Peyer's patch (tissue), 4 donors: ENCODE measurements around the gene RAPGEF3. TPM values are rescaled to one million over a fixed set of nuclear protein-coding genes. Genes with fewer than 3 reads are reported as not detected.
A peak's percentile ranks its signal among the peaks of the same experiment; 100 is the strongest.

Experiments
- DNase-seq, 3 donors: peaks; one replicate each; pipeline ENCODE4 v3.0.0-alpha.2; 2017 to 2019
- H3K27ac ChIP-seq, 4 donors: fragments of 200-600 bp; sonication (generic); one replicate each; pipeline ENCODE4 v1.5.1; 2016 to 2019
- H3K27me3 ChIP-seq, 2 donors: fragments of 200-600 bp; sonication (generic); one replicate each; pipeline ENCODE4 v1.5.1; 2019
- H3K36me3 ChIP-seq, 3 donors: fragments of 200-600 bp; sonication (generic); one replicate each; pipeline ENCODE4 v1.5.1; 2016 to 2019
- H3K4me1 ChIP-seq, 4 donors: fragments of 200-600 bp; sonication (generic); one replicate each; pipeline ENCODE4 v1.5.1; 2016 to 2019
- H3K4me3 ChIP-seq, 4 donors: fragments of 200-600 bp; sonication (generic); 1 replicate in 3 of 4; 2 replicates in 1 of 4; pipeline ENCODE4 v1.5.1; 2016 to 2019; ENCODE audit warnings: mild to moderate bottlenecking in 1 of 4
- H3K9me3 ChIP-seq, 4 donors: fragments of 200-600 bp; sonication (generic); one replicate each; pipeline ENCODE4 v1.5.1; 2016 to 2019; ENCODE audit warnings: mild to moderate bottlenecking in 1 of 4
- POLR2A ChIP-seq, 2 donors: fragments of 450-650 bp; IDR thresholded peaks; one replicate each; pipeline ENCODE4 v1.5.1; 2017; ENCODE audit warnings: antibody characterized with exemption in 2 of 2, mild to moderate bottlenecking in 2 of 2, moderate library complexity in 2 of 2
- total RNA-seq, 4 donors: library from RNA; depleted of rRNA; stranded (reverse); fragments of >200 nt; gene quantifications; one replicate each; pipeline ENCODE4 v1.1.0, GENCODE V29; 2016
- TF ChIP-seq, protein P1 (sequence below), 6 experiments: fragments of 450-650 bp in 4 of 6; fragments of 200-600 bp in 2 of 6; sonication (generic) in 1 of 6; IDR thresholded peaks; one replicate each; pipeline ENCODE4 v1.5.1; 2017 to 2019; ENCODE audit warnings: antibody characterized with exemption in 6 of 6, mild to moderate bottlenecking in 3 of 6, moderate library complexity in 1 of 6

The RAPGEF3 gene
- total RNA-seq, 4 donors from 2014 or later: 4.9 to 33.0 (median 16.9) TPM

DNA sequence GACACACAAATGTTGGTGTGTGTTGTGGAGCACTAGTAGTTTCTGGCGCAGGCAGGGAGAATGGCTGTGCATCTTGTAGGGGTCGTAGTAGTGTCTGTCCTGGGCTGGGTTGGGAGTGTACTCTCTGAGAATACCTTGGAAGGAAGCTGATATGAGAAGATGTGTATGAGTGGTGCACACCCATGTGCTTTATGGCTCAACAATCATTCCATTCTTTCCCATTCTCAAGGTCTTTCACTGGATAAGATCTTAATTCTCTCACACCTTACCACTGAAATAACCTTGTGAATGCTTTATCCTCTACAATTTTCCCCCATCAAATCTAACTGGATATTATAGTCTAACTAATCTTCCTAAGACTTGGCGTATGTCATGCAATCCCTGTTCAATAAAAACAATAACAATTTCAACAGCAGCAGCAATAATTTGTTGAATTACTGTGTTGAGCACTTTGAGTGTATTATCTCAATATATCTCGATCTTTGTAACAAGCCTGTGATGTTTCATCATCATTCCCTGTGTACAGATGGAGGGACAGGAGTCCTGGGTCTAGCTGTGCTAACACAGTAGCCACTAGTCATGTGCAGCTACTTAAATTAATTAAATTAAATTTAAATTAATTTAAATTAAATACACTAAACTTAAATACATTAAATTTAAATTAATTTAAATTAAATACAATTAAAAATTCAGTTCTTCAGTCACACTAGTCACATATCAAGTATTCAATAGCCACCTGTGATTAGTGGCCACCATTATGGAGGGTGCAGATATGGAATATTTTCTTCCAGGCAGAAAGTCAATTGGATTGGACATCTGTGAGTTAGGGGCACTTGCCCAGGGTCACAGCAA lies 10.8 kb upstream of the RAPGEF3 start:
- Histone ChIP-seq H3K9me3 (no peaks in the 10 kb centered on the region), H3K4me1 (peaks cover 0 to 13% (median 5%) of the 10 kb centered on the region in 4 donors), H3K36me3 (no peaks in the 10 kb centered on the region), H3K27ac (no peak overlapping the region), H3K27me3 (no peaks in the 10 kb centered on the region), H3K4me3 (no peak overlapping the region)
- no peak for DNase-seq
- TF ChIP-seq, protein P1, sequence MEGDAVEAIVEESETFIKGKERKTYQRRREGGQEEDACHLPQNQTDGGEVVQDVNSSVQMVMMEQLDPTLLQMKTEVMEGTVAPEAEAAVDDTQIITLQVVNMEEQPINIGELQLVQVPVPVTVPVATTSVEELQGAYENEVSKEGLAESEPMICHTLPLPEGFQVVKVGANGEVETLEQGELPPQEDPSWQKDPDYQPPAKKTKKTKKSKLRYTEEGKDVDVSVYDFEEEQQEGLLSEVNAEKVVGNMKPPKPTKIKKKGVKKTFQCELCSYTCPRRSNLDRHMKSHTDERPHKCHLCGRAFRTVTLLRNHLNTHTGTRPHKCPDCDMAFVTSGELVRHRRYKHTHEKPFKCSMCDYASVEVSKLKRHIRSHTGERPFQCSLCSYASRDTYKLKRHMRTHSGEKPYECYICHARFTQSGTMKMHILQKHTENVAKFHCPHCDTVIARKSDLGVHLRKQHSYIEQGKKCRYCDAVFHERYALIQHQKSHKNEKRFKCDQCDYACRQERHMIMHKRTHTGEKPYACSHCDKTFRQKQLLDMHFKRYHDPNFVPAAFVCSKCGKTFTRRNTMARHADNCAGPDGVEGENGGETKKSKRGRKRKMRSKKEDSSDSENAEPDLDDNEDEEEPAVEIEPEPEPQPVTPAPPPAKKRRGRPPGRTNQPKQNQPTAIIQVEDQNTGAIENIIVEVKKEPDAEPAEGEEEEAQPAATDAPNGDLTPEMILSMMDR (IDR thresholded peaks at IDR 0.05): no peak
- TF ChIP-seq POLR2A (IDR thresholded peaks at IDR 0.05): no peak

DNA sequence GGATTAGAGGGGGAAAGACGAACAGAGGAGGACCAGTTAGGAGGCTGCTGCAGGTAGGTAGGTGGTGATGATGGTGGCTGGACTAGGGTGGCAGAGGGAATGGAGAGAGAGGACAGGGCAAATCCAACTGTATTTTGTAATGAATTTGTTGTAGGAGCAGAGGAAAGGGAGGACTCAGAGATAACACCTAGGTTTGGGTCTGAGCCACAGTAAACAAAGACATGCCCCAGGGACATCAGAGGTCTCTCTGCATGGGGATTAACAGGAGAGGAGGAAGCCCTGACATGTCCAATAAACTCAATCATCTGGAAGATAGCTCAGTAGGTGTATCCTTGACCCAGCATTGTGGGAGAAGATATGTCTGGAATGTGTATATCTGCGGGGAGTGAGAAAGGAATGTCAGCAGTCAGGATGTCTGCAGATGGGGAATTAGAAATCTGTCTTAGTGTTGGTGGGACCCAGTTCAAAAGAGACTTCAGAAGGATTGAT lies 9.7 kb upstream of the RAPGEF3 start:
- TF ChIP-seq, protein P1 (IDR thresholded peaks at IDR 0.05): no peak
- no peak for TF ChIP-seq POLR2A (IDR thresholded peaks at IDR 0.05)
- Histone ChIP-seq H3K4me3 (no peak overlapping the region), H3K4me1 (peaks cover 0 to 3% (median 2%) of the 10 kb centered on the region in 4 donors), H3K27me3 (no peaks in the 10 kb centered on the region), H3K36me3 (no peaks in the 10 kb centered on the region), H3K9me3 (no peaks in the 10 kb centered on the region), H3K27ac (no peak overlapping the region)
- no peak for DNase-seq

DNA sequence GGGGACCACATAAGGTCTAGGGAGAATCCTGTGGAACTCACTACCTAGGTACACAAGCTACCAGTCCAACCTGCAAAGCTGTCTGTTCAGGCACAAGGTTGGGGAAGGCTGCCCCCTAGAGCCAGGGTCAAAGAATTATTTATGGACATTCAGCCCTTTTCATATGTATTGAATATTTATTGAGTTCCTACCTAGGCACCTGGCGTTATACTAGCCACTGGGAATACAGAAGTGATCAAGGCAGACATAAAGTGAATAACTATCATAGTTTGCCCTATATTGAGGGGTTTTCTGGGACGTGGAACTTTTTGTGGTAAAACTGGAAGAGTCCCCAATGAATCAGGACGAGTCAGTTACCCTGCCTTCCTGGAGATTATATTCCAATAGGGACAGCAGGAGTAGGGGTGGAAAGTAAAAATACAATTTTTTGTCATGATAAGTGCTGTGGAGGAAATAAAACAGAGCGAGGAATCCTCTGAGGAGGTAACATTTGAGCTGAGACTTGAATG lies 8.6 kb upstream of the RAPGEF3 start:
- peak; percentile 56 to 83 (median 83) for DNase-seq
- Histone ChIP-seq H3K4me3 (no peak overlapping the region), H3K27me3 (no peaks in the 10 kb centered on the region), H3K4me1 (peaks cover 0 to 3% (median 1%) of the 10 kb centered on the region in 4 donors), H3K9me3 (no peaks in the 10 kb centered on the region), H3K27ac (no peak overlapping the region), H3K36me3 (no peaks in the 10 kb centered on the region)
- peak in 1 of 2 donors; percentile 8 for TF ChIP-seq POLR2A (IDR thresholded peaks at IDR 0.05)
- TF ChIP-seq, protein P1 (IDR thresholded peaks at IDR 0.05): peak in 5 of 6 experiments; percentile 31 to 84 (median 74)

DNA sequence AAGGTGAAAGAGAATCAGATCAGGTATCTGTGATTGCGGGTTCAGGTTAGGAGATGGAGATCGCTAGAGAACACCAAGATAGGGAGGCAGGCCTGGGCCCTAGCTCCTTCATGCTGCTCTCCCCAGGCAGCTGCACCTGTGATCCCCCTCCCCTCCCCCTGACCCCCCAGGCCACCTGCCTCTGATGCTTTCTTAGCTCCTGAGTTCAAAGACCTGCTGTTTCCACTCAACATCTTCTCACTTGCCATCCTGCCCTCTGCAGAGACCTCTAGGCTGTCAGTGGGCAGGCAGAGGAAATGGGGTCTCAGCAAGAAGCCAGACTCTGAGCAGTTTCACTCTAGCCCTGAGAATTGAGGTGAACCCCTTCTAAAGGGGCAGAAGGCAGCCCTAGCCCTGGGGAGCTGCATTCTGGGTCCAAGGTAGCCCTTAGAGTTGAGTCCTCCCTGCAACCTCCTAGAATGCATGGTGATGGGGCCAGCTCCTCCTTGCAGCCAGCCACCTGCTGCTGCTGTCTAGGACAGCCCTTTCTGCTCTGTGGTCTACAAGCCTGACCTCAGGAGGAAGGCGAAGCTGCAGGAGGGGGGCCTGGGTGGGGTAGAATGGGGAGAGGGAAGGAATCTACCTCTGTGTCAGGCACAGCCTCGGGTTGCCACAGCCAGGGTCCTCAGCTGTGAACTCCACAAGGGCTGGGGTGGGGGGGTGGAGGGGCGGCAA lies 8.0 kb upstream of the RAPGEF3 start:
- no peak overlapping the region for H3K4me3 ChIP-seq
- H3K36me3 ChIP-seq: no peaks in the 10 kb centered on the region
- H3K27ac ChIP-seq: no peak overlapping the region
- DNase-seq: peak in 1 of 3 donors; percentile 63
- H3K4me1 ChIP-seq: peaks cover 0 to 3% (median 1%) of the 10 kb centered on the region in 4 donors
- H3K27me3 ChIP-seq: no peaks in the 10 kb centered on the region
- no peaks in the 10 kb centered on the region for H3K9me3 ChIP-seq
- TF ChIP-seq, protein P1 (IDR thresholded peaks at IDR 0.05): no peak
- TF ChIP-seq POLR2A (IDR thresholded peaks at IDR 0.05): no peak

DNA sequence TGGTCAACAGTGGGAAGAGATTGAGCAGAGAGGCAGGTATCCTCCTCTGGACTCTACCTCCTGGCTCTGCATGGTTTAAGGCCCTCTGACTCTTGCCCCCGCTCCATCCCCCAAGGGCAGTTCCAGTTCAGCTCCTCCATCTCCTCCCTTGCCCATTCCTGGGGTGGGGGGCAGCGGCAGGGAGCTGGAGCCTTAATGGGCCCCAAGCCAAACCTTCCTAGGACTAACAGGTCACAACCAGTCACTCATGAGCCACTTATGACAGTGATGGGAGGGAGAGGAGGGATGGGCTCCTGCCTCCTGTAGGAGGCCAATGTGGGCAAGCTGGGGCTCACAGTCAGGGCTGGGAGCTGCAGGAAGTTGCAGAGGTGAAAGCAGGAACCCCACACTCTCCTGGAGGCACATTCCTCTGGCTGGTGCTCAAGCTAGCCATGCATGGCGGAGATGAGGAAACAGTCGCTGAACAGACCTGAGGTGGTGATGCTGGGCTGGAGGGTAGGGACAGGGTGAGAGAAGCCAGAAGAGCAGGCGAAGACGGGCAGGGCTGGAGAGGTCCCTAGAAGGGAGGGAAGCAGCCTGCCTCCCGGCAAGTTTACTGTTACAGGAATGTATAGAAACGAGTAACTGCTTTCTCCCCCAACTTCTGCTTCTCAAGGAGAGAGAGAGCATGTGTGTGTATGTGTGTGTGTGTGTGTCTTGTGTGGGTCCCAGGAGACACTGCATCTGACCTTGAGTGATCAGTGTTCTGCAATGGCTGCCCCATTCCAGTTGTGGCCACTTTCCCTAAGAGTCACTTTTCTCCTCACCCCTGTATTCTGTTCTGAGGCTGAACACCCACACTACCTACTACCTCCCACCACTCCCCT lies 5.0 kb upstream of the RAPGEF3 start:
- Histone ChIP-seq H3K27ac (no peak overlapping the region), H3K9me3 (no peaks in the 10 kb centered on the region), H3K27me3 (no peaks in the 10 kb centered on the region), H3K36me3 (no peaks in the 10 kb centered on the region), H3K4me1 (peaks cover 0 to 7% (median 3%) of the 10 kb centered on the region in 4 donors), H3K4me3 (no peak overlapping the region)
- no peak for DNase-seq
- TF ChIP-seq POLR2A (IDR thresholded peaks at IDR 0.05): no peak
- TF ChIP-seq, protein P1 (IDR thresholded peaks at IDR 0.05): no peak
